WTC11 (cell line): ENCODE measurements around the gene SAE1.

ENCODE experiments used
- CREB1 ChIP-seq: sonication (generic); formaldehyde crosslinking; IDR thresholded peaks from 2 replicates; pipeline ENCODE4 v1.8.0; 2023; ENCODE audit warnings: mild to moderate bottlenecking, missing genetic modification reagents
- GABPB1 ChIP-seq: sonication (generic); formaldehyde crosslinking; IDR thresholded peaks from 2 replicates; pipeline ENCODE4 v1.8.1; 2023; ENCODE audit warnings: mild to moderate bottlenecking, missing genetic modification reagents
- JAZF1 ChIP-seq: fragments of 250-450 bp; sonication (Bioruptor Pico); IDR thresholded peaks from 2 replicates; pipeline ENCODE4 v1.9.0; 2021; ENCODE audit warnings: moderate library complexity, mild to moderate bottlenecking, inconsistent platforms
- KAT7 ChIP-seq: sonication (generic); formaldehyde crosslinking; IDR thresholded peaks from 2 replicates; pipeline ENCODE4 v1.8.1; 2023; ENCODE audit warnings: missing genetic modification reagents, mild to moderate bottlenecking, borderline replicate concordance
- PRRX2 ChIP-seq: fragments of 250-450 bp; sonication (Bioruptor Pico); IDR thresholded peaks from 2 replicates; pipeline ENCODE4 v1.8.0; 2021; ENCODE audit warnings: mild to moderate bottlenecking
- SP1 ChIP-seq: sonication (generic); formaldehyde crosslinking; conservative IDR thresholded peaks from 2 replicates; pipeline ENCODE4 v1.8.1; 2022; ENCODE audit warnings: missing genetic modification reagents
- TF ChIP-seq, protein P1 (sequence below): sonication (generic); formaldehyde crosslinking; IDR thresholded peaks from 2 replicates; pipeline ENCODE4 v1.8.0; 2022; ENCODE audit warnings: mild to moderate bottlenecking, missing genetic modification reagents
- TF ChIP-seq, protein P2 (sequence below): fragments of 200-600 bp; IDR thresholded peaks from 2 replicates; pipeline ENCODE4 v1.8.0; 2022; ENCODE audit warnings: antibody characterized with exemption
- TF ChIP-seq, protein P3 (sequence below): fragments of 250-450 bp; sonication (Bioruptor Pico); IDR thresholded peaks from 2 replicates; pipeline ENCODE4 v1.9.0; 2021; ENCODE audit warnings: mild to moderate bottlenecking
- TF ChIP-seq, protein P4 (sequence below): sonication (generic); formaldehyde crosslinking; IDR thresholded peaks from 2 replicates; pipeline ENCODE4 v1.8.1; 2023; ENCODE audit warnings: mild to moderate bottlenecking, missing genetic modification reagents
- TF ChIP-seq, protein P5 (sequence below): sonication (generic); formaldehyde crosslinking; IDR thresholded peaks from 2 replicates; pipeline ENCODE4 v1.8.0; 2023; ENCODE audit warnings: missing genetic modification reagents, mild to moderate bottlenecking, borderline replicate concordance
- TF ChIP-seq, protein P6 (sequence below): sonication (generic); formaldehyde crosslinking; IDR thresholded peaks from 2 replicates; pipeline ENCODE4 v1.8.1; 2023; ENCODE audit warnings: mild to moderate bottlenecking, missing genetic modification reagents
- TF ChIP-seq, protein P7 (sequence below): sonication (generic); formaldehyde crosslinking; IDR thresholded peaks from 2 replicates; pipeline ENCODE4 v1.8.1; 2023; ENCODE audit warnings: mild to moderate bottlenecking, missing genetic modification reagents, moderate library complexity
- TF ChIP-seq, protein P8 (sequence below): sonication (generic); formaldehyde crosslinking; conservative IDR thresholded peaks from 2 replicates; pipeline ENCODE4 v1.8.1; 2022; ENCODE audit warnings: mild to moderate bottlenecking, missing genetic modification reagents

DNA sequence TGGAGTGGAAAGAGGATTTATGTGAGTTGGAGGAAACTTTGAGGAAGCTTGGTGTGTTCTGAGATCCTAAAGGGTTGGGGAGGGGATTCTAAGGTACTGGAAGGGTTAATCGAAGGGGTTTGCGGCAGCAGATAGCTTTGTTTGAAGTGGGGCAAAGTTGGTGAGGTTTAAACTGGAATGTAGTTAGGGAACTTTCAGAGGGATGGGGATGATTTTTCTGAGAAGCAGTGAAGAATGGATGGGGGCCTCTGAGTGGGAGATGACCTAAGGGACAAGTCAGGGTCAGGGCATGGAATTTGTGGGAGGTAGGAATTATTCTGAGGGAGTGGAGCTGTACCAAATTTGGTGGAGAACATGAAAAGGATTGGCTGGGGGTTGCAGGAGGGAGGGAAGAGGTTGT lies 3.9 kb downstream of the SAE1 start:
- TF ChIP-seq, protein P1, sequence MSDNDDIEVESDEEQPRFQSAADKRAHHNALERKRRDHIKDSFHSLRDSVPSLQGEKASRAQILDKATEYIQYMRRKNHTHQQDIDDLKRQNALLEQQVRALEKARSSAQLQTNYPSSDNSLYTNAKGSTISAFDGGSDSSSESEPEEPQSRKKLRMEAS = no peak
- no peak for TF ChIP-seq PRRX2 (CRISPR knock-in tag)
- TF ChIP-seq, protein P2, sequence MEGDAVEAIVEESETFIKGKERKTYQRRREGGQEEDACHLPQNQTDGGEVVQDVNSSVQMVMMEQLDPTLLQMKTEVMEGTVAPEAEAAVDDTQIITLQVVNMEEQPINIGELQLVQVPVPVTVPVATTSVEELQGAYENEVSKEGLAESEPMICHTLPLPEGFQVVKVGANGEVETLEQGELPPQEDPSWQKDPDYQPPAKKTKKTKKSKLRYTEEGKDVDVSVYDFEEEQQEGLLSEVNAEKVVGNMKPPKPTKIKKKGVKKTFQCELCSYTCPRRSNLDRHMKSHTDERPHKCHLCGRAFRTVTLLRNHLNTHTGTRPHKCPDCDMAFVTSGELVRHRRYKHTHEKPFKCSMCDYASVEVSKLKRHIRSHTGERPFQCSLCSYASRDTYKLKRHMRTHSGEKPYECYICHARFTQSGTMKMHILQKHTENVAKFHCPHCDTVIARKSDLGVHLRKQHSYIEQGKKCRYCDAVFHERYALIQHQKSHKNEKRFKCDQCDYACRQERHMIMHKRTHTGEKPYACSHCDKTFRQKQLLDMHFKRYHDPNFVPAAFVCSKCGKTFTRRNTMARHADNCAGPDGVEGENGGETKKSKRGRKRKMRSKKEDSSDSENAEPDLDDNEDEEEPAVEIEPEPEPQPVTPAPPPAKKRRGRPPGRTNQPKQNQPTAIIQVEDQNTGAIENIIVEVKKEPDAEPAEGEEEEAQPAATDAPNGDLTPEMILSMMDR = no peak
- TF ChIP-seq, protein P3, sequence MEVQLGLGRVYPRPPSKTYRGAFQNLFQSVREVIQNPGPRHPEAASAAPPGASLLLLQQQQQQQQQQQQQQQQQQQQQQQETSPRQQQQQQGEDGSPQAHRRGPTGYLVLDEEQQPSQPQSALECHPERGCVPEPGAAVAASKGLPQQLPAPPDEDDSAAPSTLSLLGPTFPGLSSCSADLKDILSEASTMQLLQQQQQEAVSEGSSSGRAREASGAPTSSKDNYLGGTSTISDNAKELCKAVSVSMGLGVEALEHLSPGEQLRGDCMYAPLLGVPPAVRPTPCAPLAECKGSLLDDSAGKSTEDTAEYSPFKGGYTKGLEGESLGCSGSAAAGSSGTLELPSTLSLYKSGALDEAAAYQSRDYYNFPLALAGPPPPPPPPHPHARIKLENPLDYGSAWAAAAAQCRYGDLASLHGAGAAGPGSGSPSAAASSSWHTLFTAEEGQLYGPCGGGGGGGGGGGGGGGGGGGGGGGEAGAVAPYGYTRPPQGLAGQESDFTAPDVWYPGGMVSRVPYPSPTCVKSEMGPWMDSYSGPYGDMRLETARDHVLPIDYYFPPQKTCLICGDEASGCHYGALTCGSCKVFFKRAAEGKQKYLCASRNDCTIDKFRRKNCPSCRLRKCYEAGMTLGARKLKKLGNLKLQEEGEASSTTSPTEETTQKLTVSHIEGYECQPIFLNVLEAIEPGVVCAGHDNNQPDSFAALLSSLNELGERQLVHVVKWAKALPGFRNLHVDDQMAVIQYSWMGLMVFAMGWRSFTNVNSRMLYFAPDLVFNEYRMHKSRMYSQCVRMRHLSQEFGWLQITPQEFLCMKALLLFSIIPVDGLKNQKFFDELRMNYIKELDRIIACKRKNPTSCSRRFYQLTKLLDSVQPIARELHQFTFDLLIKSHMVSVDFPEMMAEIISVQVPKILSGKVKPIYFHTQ = no peak
- TF ChIP-seq, protein P4, sequence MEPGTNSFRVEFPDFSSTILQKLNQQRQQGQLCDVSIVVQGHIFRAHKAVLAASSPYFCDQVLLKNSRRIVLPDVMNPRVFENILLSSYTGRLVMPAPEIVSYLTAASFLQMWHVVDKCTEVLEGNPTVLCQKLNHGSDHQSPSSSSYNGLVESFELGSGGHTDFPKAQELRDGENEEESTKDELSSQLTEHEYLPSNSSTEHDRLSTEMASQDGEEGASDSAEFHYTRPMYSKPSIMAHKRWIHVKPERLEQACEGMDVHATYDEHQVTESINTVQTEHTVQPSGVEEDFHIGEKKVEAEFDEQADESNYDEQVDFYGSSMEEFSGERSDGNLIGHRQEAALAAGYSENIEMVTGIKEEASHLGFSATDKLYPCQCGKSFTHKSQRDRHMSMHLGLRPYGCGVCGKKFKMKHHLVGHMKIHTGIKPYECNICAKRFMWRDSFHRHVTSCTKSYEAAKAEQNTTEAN = no peak
- TF ChIP-seq, protein P5, sequence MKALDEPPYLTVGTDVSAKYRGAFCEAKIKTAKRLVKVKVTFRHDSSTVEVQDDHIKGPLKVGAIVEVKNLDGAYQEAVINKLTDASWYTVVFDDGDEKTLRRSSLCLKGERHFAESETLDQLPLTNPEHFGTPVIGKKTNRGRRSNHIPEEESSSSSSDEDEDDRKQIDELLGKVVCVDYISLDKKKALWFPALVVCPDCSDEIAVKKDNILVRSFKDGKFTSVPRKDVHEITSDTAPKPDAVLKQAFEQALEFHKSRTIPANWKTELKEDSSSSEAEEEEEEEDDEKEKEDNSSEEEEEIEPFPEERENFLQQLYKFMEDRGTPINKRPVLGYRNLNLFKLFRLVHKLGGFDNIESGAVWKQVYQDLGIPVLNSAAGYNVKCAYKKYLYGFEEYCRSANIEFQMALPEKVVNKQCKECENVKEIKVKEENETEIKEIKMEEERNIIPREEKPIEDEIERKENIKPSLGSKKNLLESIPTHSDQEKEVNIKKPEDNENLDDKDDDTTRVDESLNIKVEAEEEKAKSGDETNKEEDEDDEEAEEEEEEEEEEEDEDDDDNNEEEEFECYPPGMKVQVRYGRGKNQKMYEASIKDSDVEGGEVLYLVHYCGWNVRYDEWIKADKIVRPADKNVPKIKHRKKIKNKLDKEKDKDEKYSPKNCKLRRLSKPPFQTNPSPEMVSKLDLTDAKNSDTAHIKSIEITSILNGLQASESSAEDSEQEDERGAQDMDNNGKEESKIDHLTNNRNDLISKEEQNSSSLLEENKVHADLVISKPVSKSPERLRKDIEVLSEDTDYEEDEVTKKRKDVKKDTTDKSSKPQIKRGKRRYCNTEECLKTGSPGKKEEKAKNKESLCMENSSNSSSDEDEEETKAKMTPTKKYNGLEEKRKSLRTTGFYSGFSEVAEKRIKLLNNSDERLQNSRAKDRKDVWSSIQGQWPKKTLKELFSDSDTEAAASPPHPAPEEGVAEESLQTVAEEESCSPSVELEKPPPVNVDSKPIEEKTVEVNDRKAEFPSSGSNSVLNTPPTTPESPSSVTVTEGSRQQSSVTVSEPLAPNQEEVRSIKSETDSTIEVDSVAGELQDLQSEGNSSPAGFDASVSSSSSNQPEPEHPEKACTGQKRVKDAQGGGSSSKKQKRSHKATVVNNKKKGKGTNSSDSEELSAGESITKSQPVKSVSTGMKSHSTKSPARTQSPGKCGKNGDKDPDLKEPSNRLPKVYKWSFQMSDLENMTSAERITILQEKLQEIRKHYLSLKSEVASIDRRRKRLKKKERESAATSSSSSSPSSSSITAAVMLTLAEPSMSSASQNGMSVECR (CRISPR knock-in tag) = no peak
- TF ChIP-seq KAT7 = no peak
- TF ChIP-seq CREB1 (CRISPR knock-in tag) = no peak
- no peak for TF ChIP-seq SP1 (CRISPR knock-in tag)
- no peak for TF ChIP-seq GABPB1 (CRISPR knock-in tag)
- no peak for TF ChIP-seq JAZF1 (CRISPR knock-in tag)
- TF ChIP-seq, protein P6, sequence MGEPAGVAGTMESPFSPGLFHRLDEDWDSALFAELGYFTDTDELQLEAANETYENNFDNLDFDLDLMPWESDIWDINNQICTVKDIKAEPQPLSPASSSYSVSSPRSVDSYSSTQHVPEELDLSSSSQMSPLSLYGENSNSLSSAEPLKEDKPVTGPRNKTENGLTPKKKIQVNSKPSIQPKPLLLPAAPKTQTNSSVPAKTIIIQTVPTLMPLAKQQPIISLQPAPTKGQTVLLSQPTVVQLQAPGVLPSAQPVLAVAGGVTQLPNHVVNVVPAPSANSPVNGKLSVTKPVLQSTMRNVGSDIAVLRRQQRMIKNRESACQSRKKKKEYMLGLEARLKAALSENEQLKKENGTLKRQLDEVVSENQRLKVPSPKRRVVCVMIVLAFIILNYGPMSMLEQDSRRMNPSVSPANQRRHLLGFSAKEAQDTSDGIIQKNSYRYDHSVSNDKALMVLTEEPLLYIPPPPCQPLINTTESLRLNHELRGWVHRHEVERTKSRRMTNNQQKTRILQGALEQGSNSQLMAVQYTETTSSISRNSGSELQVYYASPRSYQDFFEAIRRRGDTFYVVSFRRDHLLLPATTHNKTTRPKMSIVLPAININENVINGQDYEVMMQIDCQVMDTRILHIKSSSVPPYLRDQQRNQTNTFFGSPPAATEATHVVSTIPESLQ = no peak
- TF ChIP-seq, protein P7, sequence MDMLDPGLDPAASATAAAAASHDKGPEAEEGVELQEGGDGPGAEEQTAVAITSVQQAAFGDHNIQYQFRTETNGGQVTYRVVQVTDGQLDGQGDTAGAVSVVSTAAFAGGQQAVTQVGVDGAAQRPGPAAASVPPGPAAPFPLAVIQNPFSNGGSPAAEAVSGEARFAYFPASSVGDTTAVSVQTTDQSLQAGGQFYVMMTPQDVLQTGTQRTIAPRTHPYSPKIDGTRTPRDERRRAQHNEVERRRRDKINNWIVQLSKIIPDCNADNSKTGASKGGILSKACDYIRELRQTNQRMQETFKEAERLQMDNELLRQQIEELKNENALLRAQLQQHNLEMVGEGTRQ (CRISPR knock-in tag) = no peak
- TF ChIP-seq, protein P8, sequence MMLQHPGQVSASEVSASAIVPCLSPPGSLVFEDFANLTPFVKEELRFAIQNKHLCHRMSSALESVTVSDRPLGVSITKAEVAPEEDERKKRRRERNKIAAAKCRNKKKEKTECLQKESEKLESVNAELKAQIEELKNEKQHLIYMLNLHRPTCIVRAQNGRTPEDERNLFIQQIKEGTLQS (CRISPR knock-in tag) = no peak
